ENCODE data around the gene LPP.

DNA sequence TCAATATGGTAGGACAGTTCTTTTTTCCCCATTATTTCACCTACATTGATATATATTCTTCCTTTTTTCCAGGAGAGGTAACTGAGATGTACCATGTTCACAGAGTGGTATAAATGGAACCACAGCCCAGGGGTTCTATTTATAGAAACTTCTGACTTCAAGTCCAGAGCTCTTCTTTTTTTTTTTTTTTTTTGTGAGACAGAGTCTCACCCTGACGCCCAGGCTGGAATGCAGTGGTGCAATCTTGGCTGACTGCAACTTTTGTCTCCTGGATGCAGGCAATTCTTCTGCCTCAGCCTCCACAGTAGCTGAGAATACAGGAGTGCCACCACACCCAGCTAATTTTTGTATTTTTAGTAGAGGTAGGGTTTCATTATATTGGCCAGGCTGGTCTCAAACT, 750.7 kb downstream of the LPP start:
- no peak for TF ChIP-seq EZH2 (IDR thresholded peaks at IDR 0.05; ENCODE audit: low read length)
- TF ChIP-seq, protein P1, sequence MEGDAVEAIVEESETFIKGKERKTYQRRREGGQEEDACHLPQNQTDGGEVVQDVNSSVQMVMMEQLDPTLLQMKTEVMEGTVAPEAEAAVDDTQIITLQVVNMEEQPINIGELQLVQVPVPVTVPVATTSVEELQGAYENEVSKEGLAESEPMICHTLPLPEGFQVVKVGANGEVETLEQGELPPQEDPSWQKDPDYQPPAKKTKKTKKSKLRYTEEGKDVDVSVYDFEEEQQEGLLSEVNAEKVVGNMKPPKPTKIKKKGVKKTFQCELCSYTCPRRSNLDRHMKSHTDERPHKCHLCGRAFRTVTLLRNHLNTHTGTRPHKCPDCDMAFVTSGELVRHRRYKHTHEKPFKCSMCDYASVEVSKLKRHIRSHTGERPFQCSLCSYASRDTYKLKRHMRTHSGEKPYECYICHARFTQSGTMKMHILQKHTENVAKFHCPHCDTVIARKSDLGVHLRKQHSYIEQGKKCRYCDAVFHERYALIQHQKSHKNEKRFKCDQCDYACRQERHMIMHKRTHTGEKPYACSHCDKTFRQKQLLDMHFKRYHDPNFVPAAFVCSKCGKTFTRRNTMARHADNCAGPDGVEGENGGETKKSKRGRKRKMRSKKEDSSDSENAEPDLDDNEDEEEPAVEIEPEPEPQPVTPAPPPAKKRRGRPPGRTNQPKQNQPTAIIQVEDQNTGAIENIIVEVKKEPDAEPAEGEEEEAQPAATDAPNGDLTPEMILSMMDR (optimal IDR thresholded peaks at IDR 0.05 in 1 of 3, IDR thresholded peaks at IDR 0.05 in 1 of 3, conservative IDR thresholded peaks at IDR 0.05 in 1 of 3; ENCODE audit: extremely low read depth in 1 of 3, insufficient read depth in 2 of 3, low read length in 3 of 3), result no peak

Data from keratinocyte (primary cell).